Glomerular visceral epithelial cell (primary cell): ENCODE results near the gene KCNK4.
"Not testable (repeated sequence)": the region's sequence is repeated elsewhere in the genome, so short reads cannot be mapped to it uniquely, and the experiment has no call there.

Experiments used
- DNase-seq: peaks from one replicate; pipeline ENCODE4 v3.0.0-alpha.2; 2016; ENCODE audit errors: extremely low spot score

KCNK4 gene

GRCh38 chr11:64291262-64291751, at the start of gene KCNK4:
TSS of gene KCNK4 (plus strand) at chr11:64291302. CDS start at chr11:64293019, 1,717 bp downstream.
- DNase-seq = no peak

DNA sequence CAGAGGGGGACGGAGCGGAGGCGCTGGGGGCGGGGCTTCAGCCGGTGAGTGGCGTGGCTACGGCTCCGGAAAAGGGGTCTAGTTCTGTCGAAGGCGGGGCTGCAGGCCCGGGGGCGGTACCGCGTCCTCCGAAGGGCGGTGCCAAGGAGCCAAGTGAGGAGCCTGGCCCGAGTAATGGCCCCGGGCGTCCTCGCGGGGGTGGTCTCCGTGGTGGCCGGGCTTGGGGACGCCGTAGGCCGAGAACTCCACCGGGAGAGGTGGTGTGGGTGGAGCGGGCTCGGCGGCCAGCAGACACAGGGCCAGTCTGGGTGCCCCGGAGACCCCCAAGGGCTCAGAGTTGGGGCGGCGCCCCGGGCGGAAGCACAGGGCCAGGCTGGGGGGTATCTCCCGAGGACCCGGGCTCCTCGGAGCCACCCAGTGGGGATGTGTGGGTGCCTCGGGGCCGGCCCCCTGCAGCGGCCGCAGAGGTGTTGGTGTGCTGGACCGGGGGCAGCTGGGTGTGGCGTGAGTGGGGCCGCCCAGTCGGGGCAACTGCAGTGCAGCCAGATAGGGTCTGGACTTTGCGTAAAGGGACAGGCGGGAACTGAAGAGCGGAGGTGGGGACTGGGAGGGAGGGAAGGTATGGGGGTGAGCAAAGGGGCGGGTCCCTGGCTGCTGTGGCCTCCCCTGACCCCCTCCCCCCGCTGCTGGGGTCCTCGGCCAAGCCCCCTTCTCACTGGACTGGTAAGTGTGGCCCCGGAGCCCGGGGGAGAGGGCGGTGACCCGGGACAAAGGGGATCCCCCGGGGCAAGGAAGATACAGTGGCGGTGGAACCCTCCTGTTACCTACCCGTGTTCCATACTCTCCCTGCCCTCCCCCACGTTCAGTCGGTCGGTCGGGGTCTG, 49.4 kb upstream of the KCNK4 start:
- DNase-seq = peak; percentile 66

DNA sequence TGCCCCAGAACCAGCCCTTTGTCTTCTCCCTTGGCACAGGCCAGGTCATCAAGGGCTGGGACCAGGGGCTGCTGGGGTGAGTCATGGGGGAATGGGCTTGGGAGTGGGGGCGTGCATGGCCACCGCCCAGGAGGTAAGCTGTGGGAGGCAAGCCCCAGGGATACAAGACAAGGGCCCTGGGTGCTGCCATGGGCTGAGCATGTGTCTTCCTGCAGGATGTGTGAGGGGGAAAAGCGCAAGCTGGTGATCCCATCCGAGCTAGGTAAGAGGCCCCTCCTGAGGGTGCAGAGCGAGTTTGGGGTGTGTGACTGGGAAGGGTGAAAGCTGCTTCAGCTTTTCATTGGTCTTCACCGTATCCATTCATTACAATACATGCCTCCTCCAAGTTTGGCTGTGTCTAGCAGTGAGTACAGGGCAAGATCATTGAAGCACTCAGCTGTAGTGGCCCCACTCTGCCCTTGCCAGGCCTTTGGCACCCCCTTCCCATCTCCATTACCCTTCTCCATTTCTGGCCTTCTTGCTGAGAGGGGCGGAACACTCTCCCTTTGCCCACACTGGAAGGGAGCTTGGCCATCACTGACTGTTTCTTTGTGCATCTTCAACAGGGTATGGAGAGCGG, 47.8 kb upstream of the KCNK4 start:
- DNase-seq = no peak

DNA sequence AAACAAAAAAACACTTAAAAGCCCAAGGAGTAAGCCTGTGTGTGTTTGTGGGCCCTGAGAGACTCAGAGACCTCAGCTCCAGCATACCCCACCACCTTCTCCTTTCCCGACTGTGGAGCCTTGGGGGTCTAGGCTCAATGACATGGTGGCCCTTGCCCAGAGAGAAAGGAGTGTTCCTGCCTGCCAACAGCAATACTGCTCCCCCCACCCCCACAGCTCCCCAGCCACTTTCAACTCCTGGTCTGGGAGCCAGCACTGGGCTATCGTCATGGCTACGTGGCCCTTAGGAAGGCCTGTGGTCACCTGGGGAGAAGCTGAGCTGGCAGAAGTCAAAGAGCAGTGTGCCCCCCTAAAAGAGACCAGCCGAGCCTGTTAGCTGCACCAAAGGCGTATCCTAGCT, 47.0 kb upstream of the KCNK4 start:
- no peak for DNase-seq

GRCh38 chr11:64244966-64245365, 46.1 kb upstream of the KCNK4 start:
- DNase-seq = no peak

GRCh38 chr11:64245401-64245796, 45.7 kb upstream of the KCNK4 start:
- DNase-seq = peak; percentile 27

DNA sequence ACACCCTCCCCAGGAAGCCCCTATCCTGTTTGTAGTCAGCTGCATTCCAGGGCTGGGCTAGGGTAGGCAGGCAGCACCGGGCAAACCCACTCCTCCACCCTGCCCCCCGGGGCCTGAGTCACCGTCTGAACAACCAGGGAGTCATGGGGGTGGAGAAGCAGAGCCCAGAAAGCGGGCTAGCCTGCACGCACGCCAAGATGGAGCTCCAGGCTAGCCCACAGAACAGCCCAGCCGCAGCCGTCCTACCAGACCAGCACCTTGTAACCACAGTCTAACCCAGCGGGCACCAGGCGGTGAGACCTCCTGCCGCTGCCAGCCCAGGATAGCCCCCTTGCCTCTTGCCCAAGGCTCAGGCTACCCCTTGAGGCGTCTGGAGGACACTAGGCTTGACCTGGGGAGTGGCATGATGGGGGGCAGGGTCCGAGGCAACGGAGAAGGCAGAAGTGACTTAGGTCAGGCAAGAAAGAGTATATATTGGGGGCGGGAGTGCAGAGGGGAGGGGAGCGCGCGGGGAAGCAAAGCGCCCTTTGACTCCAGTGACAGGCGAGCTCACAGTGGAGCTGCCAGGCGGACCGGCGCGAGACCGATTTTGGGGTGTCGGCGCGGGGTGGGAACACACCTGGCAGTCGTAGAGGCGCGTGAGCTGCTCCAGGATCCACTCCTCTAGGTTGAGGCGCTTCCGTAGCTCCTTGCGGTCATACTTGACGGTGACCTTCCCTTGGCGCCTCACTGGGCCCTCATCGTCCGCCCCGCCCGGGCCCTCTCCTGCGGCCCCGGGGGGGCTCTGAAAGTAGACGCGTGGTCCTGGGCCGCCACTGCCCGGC, 45.1 kb upstream of the KCNK4 start:
- DNase-seq = peak; percentile 85

GRCh38 chr11:64246621-64246870, 44.6 kb upstream of the KCNK4 start:
- DNase-seq = not testable (repeated sequence)

DNA sequence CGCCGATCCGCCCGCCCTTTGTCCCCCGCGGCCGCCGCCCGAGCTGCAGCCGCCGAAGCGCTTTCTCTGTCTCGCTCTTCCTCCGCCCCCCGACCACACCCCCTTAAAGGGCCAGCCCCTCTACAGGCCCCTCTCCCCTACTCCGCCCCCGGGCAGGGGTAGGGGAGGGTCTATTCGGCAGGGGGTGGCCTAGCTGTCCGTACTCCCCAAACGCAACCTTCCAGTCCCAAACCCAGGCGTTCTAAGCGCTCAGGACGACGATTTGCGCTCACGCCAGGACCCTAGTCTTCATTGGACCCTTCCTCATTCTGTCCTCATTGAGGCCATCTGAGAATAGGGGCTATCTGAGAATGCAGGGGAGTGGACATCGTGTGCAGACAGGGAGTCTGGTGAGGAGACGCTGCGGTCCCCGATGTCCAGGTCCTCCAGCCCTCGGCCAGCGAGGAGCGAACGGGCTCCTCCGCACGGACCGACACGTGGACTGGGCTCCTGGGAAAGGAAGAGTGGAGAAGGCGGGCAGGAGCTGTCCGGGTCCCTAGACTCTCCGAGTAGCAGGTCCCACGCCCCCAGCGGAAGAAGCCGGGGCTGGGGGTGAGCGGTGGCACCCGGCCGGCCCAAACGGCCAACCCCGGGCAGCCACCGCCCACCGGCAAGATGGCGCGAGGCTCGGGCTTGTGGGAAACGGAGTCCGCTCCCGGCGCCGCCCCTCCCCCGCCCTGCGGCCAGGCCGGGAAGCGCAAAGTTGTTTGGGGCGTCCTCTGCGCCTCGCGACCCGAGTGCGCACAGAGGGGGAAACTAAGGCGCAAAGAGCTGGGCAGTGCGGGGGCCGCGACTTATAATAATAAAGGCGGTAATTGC, 44.0 kb upstream of the KCNK4 start, which contains the start of gene PPP1R14B:
PPP1R14B (minus strand) TSS at position 73 of the 858 bp plus-strand sequence. CDS start 270 bp downstream, outside the sequence.
- DNase-seq = peak; percentile 82

- DNase-seq = no peak
These were observed 43.2 kb upstream of the KCNK4 start for GRCh38 chr11:64247729-64248531.

GRCh38 chr11:64248578-64248977, 42.5 kb upstream of the KCNK4 start:
- no peak for DNase-seq

DNA sequence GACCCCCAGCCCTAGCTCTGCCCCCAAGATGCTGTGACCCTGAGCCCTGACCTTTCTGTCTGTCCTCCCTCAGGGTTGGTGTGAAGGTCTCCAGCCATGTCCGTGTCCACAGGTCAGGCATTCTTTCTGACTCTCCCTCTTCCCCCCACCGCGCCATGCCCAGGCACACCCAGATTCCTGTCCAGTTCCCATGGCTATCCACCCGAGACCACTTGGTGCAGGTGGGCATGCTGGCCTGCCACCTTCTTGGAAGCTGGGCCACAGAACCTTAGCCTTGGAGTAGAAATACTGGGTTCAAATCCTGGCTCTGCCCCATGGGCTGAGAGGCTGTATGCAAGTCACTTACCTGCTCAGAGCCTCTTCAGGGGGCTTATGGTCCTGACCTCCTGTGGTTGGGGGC, 42.1 kb upstream of the KCNK4 start:
- no peak for DNase-seq

DNA sequence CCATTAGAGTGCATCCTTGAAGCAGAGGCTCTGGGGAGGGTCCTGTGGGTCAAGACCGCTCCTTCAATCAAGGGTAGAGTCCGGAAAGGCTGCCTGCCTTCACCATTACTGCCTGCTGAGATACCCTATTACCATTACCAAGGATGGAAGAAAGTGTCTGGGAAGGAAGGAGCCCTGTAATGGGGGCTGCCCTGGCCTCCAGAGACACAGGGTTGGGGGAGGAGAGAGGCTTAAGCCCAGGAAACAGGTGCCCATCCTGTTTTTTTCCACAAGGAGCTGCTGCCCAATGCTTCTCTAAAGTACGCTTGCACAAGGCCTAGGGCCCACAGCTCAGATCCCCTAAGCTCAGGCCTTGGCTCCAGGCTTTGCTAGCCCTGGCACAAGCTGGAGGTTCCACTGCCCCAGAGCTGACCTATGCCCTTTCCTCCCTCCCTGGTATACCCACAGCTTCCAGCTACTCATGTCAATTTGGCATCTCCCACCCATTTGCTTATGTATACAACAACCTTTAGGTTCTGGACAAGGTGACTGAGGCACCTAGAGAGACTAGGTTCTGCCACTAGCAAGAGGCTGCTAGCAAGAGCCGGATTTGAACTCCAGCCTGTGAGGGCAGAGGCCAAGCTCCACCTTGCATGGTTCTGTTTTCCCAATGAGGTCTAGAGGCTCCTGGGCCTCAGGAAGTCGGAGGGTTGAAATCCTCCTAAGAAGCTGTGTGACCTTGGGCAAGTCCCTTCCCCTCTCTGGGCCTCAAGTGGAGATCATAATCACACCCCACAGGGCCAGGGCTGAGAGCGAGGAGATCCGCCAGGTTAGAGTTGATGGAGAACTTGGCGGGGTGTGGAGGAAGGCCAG, 41.3 kb upstream of the KCNK4 start:
- no peak for DNase-seq

- DNase-seq = no peak
These were observed 40.6 kb upstream of the KCNK4 start for GRCh38 chr11:64250415-64251015.

- DNase-seq = peak; percentile 68
These were observed 39.9 kb upstream of the KCNK4 start, which contains the start of gene PLCB3 for GRCh38 chr11:64251016-64251752. TSS of gene PLCB3 (plus strand) at chr11:64251530. CDS start at chr11:64251650, 120 bp downstream.

GRCh38 chr11:64251753-64252002, 39.4 kb upstream of the KCNK4 start:
- no peak for DNase-seq

- DNase-seq = peak; percentile 57
These were observed 38.9 kb upstream of the KCNK4 start for GRCh38 chr11:64252003-64252872.

DNA sequence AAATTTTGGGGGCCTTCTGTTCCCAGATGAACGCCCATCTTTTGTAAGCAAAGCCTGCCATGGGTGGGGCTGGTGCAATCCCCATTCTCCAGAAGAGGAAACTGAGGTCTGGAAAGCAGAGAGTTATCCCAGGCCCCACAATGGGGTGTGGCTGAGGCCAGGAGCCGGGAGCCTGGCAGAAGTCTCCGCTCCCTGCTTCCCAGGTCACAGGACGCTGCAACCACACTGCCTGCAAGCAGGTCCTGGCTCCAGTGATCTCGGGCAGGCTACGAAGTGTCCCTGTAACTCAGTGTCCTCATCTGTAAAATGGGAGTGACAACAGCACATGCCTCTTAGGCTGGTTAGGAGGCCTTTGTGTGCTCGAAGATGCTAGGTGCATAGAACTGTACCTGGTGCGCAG, 38.1 kb upstream of the KCNK4 start:
- no peak for DNase-seq
